ENCODE results near the gene TRIM44. TPM values are rescaled to one million over a fixed set of nuclear protein-coding genes. Genes with fewer than 3 reads are reported as not detected.
"Not testable (repeated sequence)": the region's sequence is repeated elsewhere in the genome, so short reads cannot be mapped to it uniquely, and the experiment has no call there.

TRIM44 gene
- total RNA-seq, 4 donors from 2014 or later: 27.4 to 73.4 (median 53.7) TPM

- Histone ChIP-seq H3K27me3 (no peaks in the 10 kb centered on the region), H3K9me3 (peaks cover 0 to 29% (median 7%) of the 10 kb centered on the region in 4 donors), H3K4me3 (peak overlapping the region; percentile 67 to 92 (median 84)), H3K27ac (replicated peaks in 1 of 4) (peak overlapping the region; percentile 86 to 98 (median 94)), H3K36me3 (no peaks in the 10 kb centered on the region), H3K4me1 (peaks cover 16 to 32% (median 28%) of the 10 kb centered on the region in 4 donors)
- TF ChIP-seq EP300 (IDR thresholded peaks at IDR 0.05) (no peak), POLR2A (IDR thresholded peaks at IDR 0.05; ENCODE audit: low read depth) (no peak), POLR2AphosphoS5 (IDR thresholded peaks at IDR 0.05) (no peak)
- TF ChIP-seq, protein P1, sequence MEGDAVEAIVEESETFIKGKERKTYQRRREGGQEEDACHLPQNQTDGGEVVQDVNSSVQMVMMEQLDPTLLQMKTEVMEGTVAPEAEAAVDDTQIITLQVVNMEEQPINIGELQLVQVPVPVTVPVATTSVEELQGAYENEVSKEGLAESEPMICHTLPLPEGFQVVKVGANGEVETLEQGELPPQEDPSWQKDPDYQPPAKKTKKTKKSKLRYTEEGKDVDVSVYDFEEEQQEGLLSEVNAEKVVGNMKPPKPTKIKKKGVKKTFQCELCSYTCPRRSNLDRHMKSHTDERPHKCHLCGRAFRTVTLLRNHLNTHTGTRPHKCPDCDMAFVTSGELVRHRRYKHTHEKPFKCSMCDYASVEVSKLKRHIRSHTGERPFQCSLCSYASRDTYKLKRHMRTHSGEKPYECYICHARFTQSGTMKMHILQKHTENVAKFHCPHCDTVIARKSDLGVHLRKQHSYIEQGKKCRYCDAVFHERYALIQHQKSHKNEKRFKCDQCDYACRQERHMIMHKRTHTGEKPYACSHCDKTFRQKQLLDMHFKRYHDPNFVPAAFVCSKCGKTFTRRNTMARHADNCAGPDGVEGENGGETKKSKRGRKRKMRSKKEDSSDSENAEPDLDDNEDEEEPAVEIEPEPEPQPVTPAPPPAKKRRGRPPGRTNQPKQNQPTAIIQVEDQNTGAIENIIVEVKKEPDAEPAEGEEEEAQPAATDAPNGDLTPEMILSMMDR (IDR thresholded peaks at IDR 0.05): no peak
- intact Hi-C loops (cut with DNase I): loop anchor here (5.0 kb wide), 1 partner anchor 41 kb away; no protein-coding TSS in a partner anchor
- DNase-seq (ENCODE audit: extremely low spot score): no peak
- whole genome bisulfite sequencing: 88% methylated on average over 10 of the region's 10 CpGs
These were observed 780 bp downstream of the TRIM44 start for GRCh38 chr11:35663408-35663702.

- Histone ChIP-seq H3K36me3 (no peaks in the 10 kb centered on the region), H3K9me3 (peaks cover 0 to 29% (median 7%) of the 10 kb centered on the region in 4 donors), H3K27ac (replicated peaks in 1 of 4) (no peak overlapping the region), H3K4me1 (peaks cover 16 to 35% (median 34%) of the 10 kb centered on the region in 4 donors), H3K4me3 (no peak overlapping the region), H3K27me3 (no peaks in the 10 kb centered on the region)
- intact Hi-C loops (cut with DNase I): loop anchor here (5.0 kb wide), 1 partner anchor 43 kb away; no protein-coding TSS in a partner anchor
- TF ChIP-seq POLR2A (IDR thresholded peaks at IDR 0.05; ENCODE audit: low read depth) (no peak), EP300 (IDR thresholded peaks at IDR 0.05) (no peak), POLR2AphosphoS5 (IDR thresholded peaks at IDR 0.05) (no peak)
- TF ChIP-seq, protein P1 (IDR thresholded peaks at IDR 0.05): no peak
- DNase-seq (ENCODE audit: extremely low spot score): no peak
- WGBS: 98% methylated on average over 5 of the region's 5 CpGs
These were observed 2.4 kb downstream of the TRIM44 start for GRCh38 chr11:35664977-35665441.

GRCh38 chr11:35667257-35667656 lies 4.7 kb downstream of the TRIM44 start:
- intact Hi-C loops (cut with DNase I): no loop called here
- Histone ChIP-seq H3K4me1 (peaks cover 15 to 46% (median 44%) of the 10 kb centered on the region in 4 donors), H3K4me3 (no peak overlapping the region), H3K27ac (replicated peaks in 1 of 4) (no peak overlapping the region), H3K36me3 (no peaks in the 10 kb centered on the region), H3K27me3 (no peaks in the 10 kb centered on the region), H3K9me3 (peaks cover 0 to 29% (median 7%) of the 10 kb centered on the region in 4 donors)
- 100% methylated on average over 1 of the region's 1 CpG for WGBS
- DNase-seq (ENCODE audit: extremely low spot score): no peak
- TF ChIP-seq, protein P1 (IDR thresholded peaks at IDR 0.05): no peak
- TF ChIP-seq POLR2AphosphoS5 (IDR thresholded peaks at IDR 0.05): no peak
- no peak for TF ChIP-seq POLR2A (IDR thresholded peaks at IDR 0.05; ENCODE audit: low read depth)
- no peak for TF ChIP-seq EP300 (IDR thresholded peaks at IDR 0.05)

DNA sequence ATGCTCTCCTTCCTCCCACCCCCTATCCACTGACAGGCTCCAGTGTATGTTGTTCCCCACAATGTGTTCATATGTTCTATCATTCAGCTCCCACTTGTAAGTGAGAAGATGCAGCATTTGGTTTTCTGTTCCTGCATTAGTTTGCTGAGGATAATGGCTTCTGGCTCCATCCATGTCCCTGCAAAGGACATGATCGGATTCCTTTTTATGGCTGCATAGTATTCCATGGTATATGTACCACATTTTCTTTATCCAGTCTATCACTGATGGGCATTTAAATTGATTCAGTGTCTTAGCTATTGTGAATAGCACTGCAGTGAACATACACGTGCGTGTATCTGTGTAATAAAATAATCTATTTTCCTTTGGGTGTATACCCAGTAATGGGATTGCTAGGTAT lies 5.8 kb downstream of the TRIM44 start:
- intact Hi-C loops (cut with DNase I); H3K27ac ChIP-seq (replicated peaks in 1 of 4); DNase-seq (ENCODE audit: extremely low spot score); H3K36me3 ChIP-seq; H3K27me3 ChIP-seq; H3K4me3 ChIP-seq: not testable (repeated sequence)
- H3K9me3 ChIP-seq: peaks cover 0 to 29% (median 7%) of the 10 kb centered on the region in 4 donors
- WGBS: 95% methylated on average over 3 of the region's 3 CpGs
- H3K4me1 ChIP-seq: peaks cover 24 to 50% (median 48%) of the 10 kb centered on the region in 4 donors

GRCh38 chr11:35671396-35672127 lies 9.0 kb downstream of the TRIM44 start:
- TF ChIP-seq EP300 (IDR thresholded peaks at IDR 0.05): no peak
- TF ChIP-seq POLR2A (IDR thresholded peaks at IDR 0.05; ENCODE audit: low read depth): no peak
- TF ChIP-seq, protein P1 (IDR thresholded peaks at IDR 0.05): no peak
- no peak for TF ChIP-seq POLR2AphosphoS5 (IDR thresholded peaks at IDR 0.05)
- no peaks in the 10 kb centered on the region for H3K36me3 ChIP-seq
- no peaks in the 10 kb centered on the region for H3K27me3 ChIP-seq
- no peak overlapping the region for H3K27ac ChIP-seq (replicated peaks in 1 of 4)
- no peak for DNase-seq (ENCODE audit: extremely low spot score)
- peaks cover 0 to 8% (median 2%) of the 10 kb centered on the region in 4 donors for H3K9me3 ChIP-seq
- intact Hi-C loops (cut with DNase I): no loop called here
- WGBS: 96% methylated on average over 3 of the region's 3 CpGs
- H3K4me1 ChIP-seq: peaks cover 27 to 54% (median 49%) of the 10 kb centered on the region in 4 donors
- H3K4me3 ChIP-seq: no peak overlapping the region
